GM12873 (cell line): ENCODE measurements around the gene SLC8A3.

ENCODE experiments used
- CTCF ChIP-seq: IDR thresholded peaks from 2 replicates; pipeline ENCODE4 v1.5.1; 2012; ENCODE audit warnings: low read depth, mild to moderate bottlenecking, moderate library complexity, low read length, control low read depth; ENCODE audit not compliant: insufficient read depth; ENCODE audit errors: missing control alignments

Gene SLC8A3

GRCh38 chr14:70133461-70133860 is 55.3 kb downstream of the SLC8A3 start:
- no peak for TF ChIP-seq CTCF

GRCh38 chr14:70130482-70130881 is 58.3 kb downstream of the SLC8A3 start:
- TF ChIP-seq CTCF, result no peak

GRCh38 chr14:70127186-70127585 is 61.6 kb downstream of the SLC8A3 start:
- no peak for TF ChIP-seq CTCF

- TF ChIP-seq CTCF, result no peak
Observed at GRCh38 chr14:70123796-70124195, 65.0 kb downstream of the SLC8A3 start.

GRCh38 chr14:70121521-70121920 is 67.2 kb downstream of the SLC8A3 start:
- TF ChIP-seq CTCF, result no peak

GRCh38 chr14:70118064-70118463 is 70.7 kb downstream of the SLC8A3 start:
- TF ChIP-seq CTCF, result no peak

GRCh38 chr14:70116278-70116677 is 72.5 kb downstream of the SLC8A3 start:
- TF ChIP-seq CTCF, result no peak

GRCh38 chr14:70114621-70115156 is 74.1 kb downstream of the SLC8A3 start:
- TF ChIP-seq CTCF, result no peak
